ENCODE results near the gene DGKQ. TPM values are rescaled to one million over a fixed set of nuclear protein-coding genes. Genes with fewer than 3 reads are reported as not detected.

The DGKQ gene
- total RNA-seq, 1 donor from 2014 or later = 19.2 TPM

Other genes with a start within 250 kb of the DGKQ start
- gene CPLX1, start 147.4 kb downstream of the DGKQ start, total RNA-seq = 0.13 and 0.14 TPM in 2 replicates
- 64.6 and 74.0 TPM in 2 replicates for gene GAK, start 41.3 kb downstream of the DGKQ start, total RNA-seq
- 7.6 and 11.3 TPM in 2 replicates for gene TMEM175, start 41.1 kb downstream of the DGKQ start, total RNA-seq
- 10.0 and 11.4 TPM in 2 replicates for gene IDUA, start 13.5 kb upstream of the DGKQ start, total RNA-seq
- gene SLC26A1, start 19.8 kb upstream of the DGKQ start, total RNA-seq = under 0.01 TPM in 1 of 2 replicates, not detected in the other
- 13.7 and 16.4 TPM in 2 replicates for gene FGFRL1, start 38.1 kb upstream of the DGKQ start, total RNA-seq
- gene RNF212, start 140.0 kb upstream of the DGKQ start, total RNA-seq = 0.99 and 1.8 TPM in 2 replicates
- 0.07 and 0.28 TPM in 2 replicates for gene SPON2, start 199.0 kb upstream of the DGKQ start, total RNA-seq

Data from pulmonary artery endothelial cell (primary cell).